ENCODE data around the gene AGAP1.

AGAP1 gene

GRCh38 chr2:235870515-235870914, 376.7 kb downstream of the AGAP1 start:
- no peak for DNase-seq (ENCODE audit: low spot score)

- DNase-seq (ENCODE audit: low spot score) = no peak
These were observed 382.3 kb downstream of the AGAP1 start for GRCh38 chr2:235876099-235876679.

GRCh38 chr2:235877275-235877802, 383.5 kb downstream of the AGAP1 start:
- no peak for DNase-seq (ENCODE audit: low spot score)

- no peak for DNase-seq (ENCODE audit: low spot score)
These were observed 385.3 kb downstream of the AGAP1 start for GRCh38 chr2:235879116-235879515.

DNA sequence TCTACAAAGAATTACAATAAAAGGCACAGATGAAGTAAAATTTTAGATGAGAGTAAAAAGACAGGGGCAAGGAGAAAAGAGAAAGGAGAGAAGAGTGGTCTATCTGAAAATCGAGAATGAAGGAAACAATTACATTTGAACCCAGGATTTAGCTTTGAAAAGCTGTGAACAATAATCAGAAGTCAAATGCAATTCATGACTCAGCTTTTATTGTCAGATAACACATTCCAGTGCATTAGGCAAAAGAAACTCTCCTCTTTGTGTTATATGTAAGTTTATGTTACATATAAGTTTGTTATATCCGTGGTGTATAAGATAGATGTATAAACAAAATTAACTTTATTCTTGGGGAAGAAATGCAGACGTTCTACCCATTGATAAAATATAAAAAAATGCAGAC, 389.8 kb downstream of the AGAP1 start:
- DNase-seq (ENCODE audit: low spot score) = no peak

DNA sequence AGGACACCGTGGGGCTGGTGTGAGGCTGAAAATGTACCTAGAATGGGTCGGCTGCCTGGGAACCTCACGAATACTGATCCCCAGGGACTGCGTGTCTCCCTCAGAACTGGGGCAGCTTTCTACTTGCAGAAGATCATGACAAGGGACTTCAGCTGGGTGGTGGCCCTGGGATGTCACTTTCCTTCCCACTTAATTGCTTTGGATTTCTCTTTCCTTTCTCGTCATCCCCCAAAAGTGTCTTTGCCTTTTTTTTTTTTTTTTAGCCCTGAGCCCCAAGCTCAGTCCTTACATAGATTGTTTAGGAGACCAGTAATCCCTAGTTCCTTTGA, 395.4 kb downstream of the AGAP1 start:
- DNase-seq (ENCODE audit: low spot score) = no peak

DNA sequence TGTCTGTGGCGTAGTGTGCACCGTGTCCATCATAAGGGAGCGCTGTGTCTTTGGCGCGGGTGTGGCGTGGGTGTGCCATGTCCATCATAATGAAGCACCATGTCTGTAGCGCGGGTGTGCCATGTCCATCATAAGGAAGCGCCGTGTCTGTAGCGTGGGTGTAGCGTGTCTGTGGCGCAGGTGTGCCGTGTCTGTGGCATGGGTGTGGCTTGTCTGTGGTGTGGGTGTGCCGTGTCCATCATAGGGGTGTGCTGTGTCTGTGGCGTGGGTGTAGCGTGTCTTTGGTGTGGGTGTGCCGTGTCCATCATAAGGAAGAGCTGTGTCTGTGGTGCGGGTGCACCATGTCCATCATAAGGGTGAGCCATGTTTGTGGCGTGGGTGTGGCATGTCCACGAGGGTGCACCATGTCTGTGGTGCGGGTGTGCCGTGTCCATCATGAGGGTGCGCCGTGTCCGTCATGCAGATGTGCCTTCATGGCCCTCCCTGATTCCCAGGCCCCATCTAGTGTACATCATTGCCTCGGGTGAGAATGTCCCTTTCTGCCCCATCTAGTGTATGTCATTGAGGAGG, 399.4 kb downstream of the AGAP1 start:
- no peak for DNase-seq (ENCODE audit: low spot score)

DNA sequence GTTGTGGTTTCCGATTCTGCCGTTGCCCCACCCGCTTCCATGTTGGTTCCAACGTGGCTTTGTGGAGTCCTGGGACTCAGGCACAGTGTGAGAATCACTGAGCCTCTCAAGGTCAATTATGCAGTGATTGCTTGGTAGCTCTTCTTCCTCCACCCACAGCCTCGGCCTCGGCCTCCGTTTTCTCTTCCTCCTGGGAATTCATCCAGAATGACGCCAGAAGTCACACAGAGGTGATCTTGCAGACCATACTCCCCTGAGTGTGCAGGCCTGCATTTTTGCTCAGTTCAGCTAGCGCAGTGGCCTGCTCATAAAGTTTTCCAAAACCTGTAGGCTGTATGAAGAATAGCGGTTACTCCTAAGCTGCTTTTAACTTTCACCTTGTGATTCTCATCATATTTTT, 401.0 kb downstream of the AGAP1 start:
- DNase-seq (ENCODE audit: low spot score) = no peak

DNA sequence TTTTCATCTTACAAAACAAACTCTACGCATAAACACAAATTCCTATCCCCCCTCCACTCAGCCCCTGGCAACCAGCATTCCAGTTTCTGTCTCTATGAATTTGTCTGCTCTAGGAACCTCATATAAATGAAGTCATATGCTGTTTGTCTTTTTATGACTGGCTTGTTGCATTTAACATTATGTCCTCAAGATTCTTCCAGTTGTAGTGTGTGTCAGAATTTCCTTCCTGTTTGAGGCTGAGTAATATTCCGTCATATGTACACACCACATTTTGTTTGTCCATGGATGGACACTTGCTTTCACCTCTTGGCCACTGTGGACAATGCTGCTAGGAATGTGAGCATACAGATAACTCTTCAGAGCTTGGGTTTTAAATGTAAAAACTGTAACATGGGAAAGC, 402.2 kb downstream of the AGAP1 start:
- DNase-seq (ENCODE audit: low spot score) = no peak

- no peak for DNase-seq (ENCODE audit: low spot score)
These were observed 404.1 kb downstream of the AGAP1 start for GRCh38 chr2:235897992-235898391.

GRCh38 chr2:235898766-235899165, 404.9 kb downstream of the AGAP1 start:
- no peak for DNase-seq (ENCODE audit: low spot score)

GRCh38 chr2:235900631-235901030, 406.8 kb downstream of the AGAP1 start:
- no peak for DNase-seq (ENCODE audit: low spot score)

GRCh38 chr2:235901243-235901642, 407.4 kb downstream of the AGAP1 start:
- DNase-seq (ENCODE audit: low spot score) = no peak

- DNase-seq (ENCODE audit: low spot score) = no peak
These were observed 410.1 kb downstream of the AGAP1 start for GRCh38 chr2:235903782-235904584.

GRCh38 chr2:235904585-235904931, 410.7 kb downstream of the AGAP1 start:
- DNase-seq (ENCODE audit: low spot score) = no peak

GRCh38 chr2:235908826-235909225, 415.0 kb downstream of the AGAP1 start:
- DNase-seq (ENCODE audit: low spot score) = no peak

GRCh38 chr2:235909358-235909757, 415.5 kb downstream of the AGAP1 start:
- no peak for DNase-seq (ENCODE audit: low spot score)

DNA sequence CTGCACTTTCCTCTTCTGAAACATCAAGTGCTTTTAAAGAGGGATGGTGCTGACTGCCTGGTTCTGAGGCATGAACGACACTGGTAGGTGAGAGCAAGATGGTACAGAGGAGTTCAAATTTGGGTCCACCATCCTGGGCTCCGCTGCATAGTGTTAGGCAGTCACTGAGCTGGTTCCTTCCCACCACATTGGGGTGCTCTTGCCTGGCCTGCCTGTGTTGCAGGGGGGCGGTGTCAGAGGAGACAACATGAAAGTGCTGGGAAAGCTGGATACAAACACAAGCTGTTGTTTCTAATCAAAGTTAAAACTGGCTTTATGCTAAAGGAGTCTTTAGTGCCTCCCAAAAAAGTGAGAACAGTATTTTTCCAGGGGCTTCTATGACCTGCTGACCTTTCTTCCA, 416.2 kb downstream of the AGAP1 start:
- no peak for DNase-seq (ENCODE audit: low spot score)

GRCh38 chr2:235911125-235911524, 417.3 kb downstream of the AGAP1 start:
- DNase-seq (ENCODE audit: low spot score) = no peak

DNA sequence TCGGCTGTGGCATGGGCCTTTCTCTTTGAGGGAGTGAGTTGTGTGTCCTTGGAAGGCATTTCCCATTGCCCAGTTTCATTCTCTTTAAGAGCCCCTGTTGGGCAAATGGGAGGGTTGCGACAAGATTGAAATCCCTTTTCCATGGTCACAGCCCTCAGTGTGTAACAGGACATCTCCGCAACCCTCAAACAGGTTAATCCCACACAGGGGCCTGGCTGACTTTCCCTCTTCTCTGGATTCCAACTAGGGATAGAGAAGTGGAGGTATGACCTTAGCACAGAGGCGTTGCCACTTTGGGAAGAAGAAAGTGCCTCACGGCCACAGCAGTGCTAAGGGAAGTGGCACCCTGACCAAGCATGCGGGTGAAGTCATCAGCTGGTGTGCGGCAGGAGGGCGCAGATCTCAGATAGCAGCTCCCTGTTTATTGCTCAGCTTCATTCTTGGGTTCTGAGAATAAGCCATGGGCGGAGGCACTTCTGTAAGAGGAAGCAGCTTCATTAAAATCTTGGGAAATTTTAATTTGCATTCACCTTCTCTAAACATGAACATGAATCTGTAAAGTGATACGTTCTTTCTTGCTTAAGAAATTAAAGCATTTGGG, 417.9 kb downstream of the AGAP1 start:
- no peak for DNase-seq (ENCODE audit: low spot score)

GRCh38 chr2:235914756-235915155, 420.9 kb downstream of the AGAP1 start:
- DNase-seq (ENCODE audit: low spot score) = no peak

DNA sequence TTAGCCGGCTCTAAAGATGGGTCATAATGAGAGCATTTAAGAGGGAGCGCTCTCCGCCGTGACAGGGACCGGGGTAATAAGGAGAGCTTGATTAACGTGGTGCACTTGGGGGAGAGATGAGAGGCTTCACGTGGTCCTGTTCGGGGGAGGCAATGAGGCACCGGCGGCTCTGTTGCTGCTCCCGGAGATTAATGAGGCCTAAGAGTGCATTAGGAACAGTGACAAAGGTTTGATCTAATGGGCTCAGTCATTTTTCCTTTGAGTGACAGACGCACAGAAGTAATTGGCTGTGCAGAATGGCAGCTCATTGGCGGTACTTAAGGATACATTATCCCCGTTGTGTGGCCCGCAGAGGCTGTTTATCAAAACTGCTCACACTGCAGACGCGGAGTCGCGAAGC, 423.7 kb downstream of the AGAP1 start:
- no peak for DNase-seq (ENCODE audit: low spot score)

DNA sequence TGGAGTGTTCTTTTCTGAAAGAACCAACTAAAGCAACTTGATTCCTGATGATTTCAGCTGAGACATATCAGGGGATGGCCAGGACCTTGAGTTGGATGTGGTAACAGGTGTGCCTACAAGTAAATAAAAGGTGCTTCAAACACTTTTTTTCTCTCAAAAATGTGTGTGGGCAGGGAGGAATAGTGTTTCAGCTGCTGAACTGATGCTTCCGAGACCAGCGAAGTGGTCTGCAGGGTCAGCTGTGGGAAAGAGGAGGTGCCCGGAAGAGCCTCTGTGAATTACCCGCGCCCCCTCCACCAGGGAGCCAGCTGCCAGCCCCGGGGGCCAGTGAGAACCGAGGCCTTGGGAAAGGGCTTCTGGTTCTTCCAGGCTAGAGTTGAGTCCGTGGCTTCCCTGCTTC, 425.0 kb downstream of the AGAP1 start:
- no peak for DNase-seq (ENCODE audit: low spot score)

Measured in activated CD4-positive, alpha-beta T cell treated with anti-CD3 and anti-CD28 coated beads, Interleukin-2, Interleukin-4, amounts not matched to agents 100 ng/mL and 50 ng/mL, durations not matched to agents 16 hours and 8 hours (primary cell).